Kidney tubule cell (primary cell): ENCODE measurements around the gene CYSTM1.

Experiments
- DNase-seq: peaks from one replicate; pipeline ENCODE4 v3.0.0-alpha.2; 2018; ENCODE audit warnings: low spot score

Gene CYSTM1

DNA sequence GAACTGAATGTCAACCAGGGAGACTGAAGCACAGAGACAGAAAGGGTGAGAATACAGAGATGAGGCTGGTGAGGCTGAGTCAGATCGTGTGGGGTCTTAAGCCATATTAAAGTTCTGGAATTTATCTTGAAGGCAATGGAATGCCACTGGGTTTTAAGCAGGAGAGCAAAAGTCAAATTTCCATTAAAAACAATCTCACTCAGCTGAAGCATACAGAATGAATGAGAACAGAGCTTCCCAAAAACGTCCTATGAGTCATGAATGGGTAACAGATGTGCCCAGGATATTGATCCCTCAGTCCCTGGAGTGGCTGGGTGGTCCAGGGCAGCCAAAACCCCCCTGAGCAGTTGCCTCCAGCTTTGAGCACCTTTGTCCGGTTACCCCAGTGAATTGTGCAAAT, 83.0 kb downstream of the CYSTM1 start:
- no peak for DNase-seq

DNA sequence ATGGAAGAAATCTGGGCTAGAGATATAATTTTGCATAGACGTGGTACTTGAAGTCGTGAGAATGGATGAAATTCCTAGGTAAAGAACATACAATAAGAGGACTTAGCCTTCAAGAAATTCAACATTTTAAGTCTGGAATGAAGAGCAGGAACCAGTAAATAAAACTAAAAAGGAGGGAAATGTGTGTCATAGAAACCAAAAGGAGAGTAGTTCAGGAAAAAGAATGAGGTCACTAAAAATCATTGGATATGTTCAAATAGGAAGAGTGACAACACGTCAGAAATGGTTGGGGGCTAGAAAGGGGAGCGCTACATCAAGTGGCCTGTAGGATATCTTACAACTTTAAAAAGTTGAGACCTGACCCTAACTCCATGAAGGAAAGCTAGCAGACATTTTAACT, 83.9 kb downstream of the CYSTM1 start:
- DNase-seq: no peak

DNA sequence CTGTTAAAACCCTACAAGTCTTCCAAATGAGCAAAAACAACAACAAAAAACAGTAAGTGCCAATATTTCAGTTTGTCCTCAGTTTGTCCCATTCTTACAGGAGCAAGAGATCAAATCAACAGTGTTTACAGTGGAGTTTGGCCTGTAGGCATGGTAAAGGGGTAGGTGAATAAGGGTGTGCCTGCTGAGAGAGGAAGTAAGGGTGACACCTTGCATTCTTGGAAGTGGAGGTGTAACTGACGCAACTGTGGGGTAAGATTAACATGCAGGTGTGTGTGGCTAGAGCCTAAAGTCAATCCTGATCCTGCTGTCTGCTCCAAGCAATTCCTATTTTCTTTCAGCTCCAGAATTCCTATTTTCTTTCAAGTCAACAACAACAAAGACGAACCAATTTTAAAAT, 84.5 kb downstream of the CYSTM1 start:
- peak; percentile 85 for DNase-seq

DNA sequence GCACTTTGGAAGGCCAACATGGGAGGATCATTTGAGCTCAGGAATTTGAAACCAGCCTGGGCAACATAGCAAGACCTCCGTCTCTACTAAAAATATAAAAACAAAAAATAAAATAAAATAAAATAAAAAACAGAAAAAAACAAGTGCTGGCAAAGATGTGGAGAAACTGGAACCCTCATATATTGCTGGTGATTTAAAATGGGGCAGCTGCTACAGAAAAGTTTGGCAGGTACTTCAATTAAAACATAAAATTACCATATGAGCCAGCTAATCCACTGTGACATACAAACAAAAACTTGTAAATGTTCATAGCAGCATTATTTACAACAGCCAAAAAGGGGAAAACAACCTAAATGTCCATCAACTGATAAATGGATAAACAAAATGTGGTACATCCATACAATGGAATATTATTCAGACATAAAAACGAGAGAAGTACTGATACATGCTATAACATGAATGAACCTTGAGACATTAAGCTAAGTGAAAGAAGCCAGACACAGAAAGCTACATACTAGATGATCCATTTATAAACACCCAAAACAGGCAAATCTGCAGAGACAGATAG, 85.2 kb downstream of the CYSTM1 start:
- no peak for DNase-seq

DNA sequence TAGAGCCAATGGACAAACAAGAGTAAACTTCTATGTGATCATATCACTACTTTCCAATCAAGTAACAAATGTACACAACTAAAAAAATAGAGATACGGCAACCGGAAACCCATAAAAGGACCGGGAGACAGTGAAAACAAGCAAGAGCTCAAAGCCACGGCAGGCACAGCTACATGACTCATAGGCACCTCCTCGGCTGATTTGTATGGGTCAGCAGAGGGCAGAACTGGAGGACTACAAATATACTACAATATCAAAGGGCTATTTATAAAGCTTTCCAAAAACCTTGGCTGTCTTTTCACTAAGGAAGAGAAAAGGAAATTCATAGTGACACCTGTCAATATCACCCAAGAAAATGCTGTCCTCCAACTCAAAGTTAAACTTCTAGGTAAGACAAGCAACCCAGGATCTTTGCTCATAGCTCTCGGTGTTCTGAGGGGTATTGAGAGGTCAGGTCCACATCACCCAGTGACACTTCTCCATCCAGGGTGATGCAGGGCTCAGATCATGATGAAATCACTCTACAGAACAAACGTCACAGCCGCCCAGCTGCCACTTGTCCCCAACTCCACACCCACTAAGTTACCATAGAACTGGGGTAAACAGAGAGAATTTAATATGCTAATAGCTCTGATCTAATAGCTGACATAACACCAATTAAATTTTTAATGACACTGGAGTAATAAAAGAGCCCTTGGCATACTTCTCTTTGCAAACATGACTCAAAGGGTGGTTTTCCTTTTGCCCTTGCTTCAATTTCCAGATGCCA, 86.6 kb downstream of the CYSTM1 start:
- peak; percentile 91 for DNase-seq

DNA sequence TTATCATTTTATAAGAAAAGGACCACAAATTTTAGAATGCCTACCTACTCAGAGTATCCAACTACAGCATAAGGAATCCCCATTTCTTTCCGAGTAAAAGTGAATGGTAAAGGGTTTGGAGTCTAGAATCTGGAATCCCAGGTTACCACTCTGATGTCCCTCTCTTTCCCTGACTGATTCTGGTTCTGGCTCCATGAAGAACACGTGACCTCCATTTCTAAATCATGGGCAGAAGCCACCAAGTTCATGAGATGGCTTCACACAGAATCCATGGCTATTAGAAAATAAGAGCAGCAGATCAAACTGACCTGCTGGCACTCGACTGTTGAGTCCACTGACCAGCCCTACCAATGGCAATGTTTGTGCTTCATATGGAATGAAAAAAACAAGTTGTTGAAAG, 87.2 kb downstream of the CYSTM1 start:
- DNase-seq: no peak

DNA sequence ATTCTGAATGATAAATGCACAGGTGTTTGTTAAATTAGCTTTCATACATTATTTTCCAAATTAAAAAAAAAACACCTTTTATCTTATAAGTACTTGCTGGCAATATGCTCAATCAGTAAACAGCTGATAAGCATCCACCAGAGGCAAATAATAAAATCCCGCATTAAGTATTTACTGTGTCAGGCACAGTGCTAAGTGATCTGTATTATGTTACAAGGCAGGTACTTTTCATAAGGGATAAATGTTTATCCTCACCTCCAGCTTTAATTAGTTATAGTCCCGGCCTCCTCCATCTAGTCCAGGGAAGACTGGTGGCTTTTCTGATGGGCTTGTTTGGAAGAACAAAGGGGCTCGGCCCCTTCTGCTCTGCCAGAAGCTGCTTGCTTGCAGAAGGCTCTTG, 87.9 kb downstream of the CYSTM1 start:
- no peak for DNase-seq

DNA sequence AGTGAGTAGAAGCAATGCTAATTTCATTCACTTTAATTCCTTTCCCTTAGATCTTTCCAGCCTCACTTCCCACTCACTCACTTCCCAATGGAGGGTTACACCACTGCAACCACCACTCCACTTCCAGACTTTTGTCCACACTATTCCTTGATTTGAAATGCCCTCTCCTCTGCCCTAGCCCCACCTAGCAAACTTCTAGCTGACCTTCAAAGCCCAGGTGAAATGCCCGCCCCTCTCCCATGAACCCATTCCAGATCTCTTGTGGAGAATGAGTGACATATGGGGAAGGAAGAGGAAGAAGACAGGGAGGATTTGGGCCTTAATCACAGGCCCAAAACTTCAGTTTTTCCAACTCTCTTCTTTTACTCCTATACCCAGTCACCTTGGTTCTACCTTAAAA, 90.9 kb downstream of the CYSTM1 start:
- no peak for DNase-seq

DNA sequence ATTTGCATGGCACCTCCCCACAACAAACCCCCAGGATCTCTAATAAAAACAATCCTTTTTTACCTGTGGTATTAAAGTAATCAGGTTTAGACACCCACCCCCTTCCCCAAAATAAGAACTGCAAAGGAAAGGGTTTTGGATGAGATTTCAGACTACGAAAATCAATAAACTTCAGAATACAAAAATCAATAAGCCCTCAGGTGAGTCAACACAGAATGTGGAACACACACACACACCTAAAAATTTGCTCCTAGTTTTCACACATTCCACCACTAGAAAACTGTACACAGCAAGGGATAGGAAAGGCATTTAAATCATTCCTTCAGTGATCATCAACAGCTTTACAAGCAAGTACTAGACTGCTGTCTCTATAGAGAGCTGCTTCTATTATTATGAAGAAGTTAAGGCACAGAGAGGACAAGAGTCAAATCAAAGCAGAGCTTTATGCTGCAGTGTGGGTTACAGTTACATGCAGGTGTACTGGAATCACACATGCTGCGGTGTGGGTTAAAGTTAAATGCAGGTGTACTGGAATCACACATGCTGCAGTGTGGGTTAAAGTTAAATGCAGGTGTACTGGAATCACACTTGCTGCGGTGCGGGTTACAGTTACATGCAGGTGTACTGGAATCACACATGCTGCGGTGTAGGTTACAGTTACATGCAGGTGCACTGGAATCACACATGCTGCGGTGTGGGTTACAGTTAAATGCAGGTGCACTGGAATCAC, 91.6 kb downstream of the CYSTM1 start:
- DNase-seq: no peak

DNA sequence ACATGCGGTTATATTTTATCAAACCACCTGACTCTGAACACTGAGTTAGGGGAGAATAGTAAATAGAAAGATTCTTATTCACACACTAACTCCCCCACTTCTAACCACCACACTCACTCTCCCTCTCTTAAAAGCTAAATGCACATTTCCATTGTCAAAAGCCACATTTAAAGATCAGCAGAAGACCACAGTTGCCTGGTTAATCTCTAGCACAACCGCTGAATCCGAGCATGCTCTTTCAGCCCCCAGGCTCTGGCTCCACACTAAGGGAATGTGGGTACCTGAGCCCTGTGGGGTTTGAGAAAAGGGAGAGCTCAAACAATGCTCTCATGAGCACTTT, 92.2 kb downstream of the CYSTM1 start:
- no peak for DNase-seq

DNA sequence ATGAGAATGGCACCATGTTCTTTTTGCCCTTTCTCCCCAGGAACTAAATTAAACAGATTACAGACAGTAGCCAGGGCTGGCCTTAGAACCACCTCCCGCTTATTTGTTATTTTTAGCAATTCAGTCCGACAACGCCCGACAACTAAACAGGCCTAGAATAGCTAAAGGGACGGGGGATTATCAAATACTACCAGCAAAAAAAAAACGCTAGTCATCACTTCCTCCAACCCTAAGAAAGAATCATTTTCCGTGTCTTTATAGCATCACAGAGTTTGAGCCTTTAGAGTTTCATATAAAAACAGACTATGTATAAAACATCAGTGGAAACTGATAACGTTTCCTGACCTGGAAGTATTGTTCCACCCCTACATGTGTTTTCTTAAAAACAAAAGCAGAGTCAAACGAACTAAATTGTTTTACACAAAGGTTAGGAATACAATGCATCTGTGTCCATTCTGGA, 92.6 kb downstream of the CYSTM1 start:
- no peak for DNase-seq

DNA sequence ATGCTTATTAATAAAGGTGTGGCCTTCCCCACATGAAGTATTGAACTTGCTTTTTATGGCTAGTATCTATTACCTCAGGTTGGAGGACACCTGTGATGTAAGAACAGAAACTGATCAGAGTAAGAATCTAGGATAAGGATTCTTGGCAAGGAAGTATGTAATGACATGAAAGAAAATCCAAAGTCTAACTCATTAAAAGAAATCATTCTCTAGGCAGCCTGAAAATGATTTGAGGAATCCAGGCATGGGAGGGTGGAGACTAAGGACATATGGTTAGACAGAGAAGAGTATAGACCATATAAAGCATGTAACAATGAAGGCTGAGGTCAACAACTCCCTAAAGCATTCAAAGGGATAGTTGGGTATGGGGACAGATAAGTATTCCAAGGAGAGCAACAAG, 95.0 kb downstream of the CYSTM1 start:
- no peak for DNase-seq

DNA sequence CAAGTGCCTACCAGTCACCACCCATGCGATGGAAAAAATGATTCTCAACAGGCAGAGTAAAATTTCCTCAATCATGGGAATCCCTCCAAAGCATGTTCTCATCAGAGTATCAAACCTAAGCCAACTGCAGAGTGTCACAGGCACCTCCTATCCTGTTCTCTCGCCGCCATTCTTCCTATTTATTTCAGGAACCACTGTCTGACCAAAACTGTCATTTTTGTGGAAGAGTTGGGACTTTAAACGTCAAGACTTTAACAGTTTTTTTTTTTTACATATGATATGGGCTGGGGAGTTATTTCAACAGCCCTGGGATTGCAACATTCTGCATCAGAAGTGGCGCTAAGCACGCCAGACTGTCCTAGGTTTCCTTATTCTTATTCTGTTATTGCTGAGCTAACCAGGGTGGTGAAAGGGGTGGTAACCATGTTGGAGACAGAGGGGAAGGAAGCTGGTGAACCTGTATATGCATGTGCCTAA, 98.5 kb downstream of the CYSTM1 start:
- DNase-seq: no peak

DNA sequence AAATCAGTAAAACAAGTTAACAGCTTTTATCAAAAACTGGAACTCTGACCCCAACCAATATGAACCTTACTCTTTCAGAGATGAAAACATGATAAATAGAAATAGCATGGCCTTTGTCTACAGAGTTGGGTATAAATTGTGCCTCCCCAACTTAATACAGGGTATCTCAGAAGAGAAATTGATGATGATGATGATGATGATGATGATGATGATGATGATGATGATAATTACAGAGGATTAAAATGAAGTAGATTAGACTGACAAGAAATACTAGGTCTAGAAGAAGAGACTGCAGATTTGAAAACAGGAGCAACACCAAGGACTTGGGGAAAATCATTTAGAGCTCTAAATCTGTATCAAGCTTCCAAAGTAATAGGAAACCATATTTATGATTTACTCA, 100.8 kb downstream of the CYSTM1 start:
- no peak for DNase-seq

DNA sequence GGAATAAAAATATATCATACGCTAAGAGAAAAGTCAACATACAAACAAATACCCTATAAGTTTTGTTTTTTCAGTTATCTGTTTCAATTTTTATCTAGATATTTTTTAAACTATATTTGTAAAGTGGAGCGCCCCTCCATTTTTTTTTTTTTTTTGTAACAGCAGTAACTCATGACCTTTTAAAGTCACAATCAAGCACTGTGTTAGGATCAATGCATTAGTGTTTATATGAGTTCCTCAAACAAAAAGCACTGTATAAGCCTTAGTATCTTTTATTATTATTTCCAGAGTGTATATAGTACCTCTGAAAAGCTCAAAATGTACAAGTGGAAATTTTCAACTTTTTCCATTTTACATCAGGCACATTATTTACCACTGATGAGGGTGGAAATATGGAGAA, 107.3 kb downstream of the CYSTM1 start:
- no peak for DNase-seq

DNA sequence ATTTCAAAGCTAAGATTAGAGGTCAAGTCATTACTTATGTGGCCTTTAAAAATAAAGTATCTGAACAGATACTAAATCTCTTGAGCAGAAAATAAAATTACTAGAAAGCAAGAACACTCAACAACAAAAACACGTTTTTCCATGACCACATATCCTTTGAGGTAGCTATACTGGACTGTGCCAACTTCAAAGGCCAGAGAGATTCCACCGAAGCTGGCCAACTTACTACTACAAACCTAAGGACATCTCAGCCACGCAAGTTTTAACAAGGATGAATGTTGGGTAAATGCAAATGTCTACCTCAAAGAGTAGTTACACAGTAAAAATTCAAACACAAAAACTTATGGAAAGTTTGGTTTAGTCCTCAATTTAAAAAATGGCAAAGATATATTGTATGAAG, 109.0 kb downstream of the CYSTM1 start:
- DNase-seq: no peak

DNA sequence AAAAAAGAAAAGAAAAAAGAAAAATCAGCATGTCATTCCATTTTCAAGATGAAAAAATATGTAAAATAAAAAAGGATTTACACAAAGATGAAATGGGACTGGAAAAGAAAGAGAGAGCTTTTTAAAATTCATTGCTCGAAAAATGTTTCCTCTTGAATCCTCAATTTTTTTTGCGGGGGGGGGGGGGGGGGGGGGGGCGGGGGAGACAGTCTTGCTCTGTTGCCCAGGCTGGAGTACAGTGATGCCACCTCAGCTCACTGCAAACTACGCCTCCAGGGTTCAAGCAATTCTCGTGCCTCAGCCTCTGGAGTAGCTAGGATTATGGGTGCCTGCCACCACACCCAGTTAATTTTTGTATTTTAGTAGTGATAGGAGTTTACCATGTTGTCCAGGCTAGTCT, 111.4 kb downstream of the CYSTM1 start:
- DNase-seq: no peak

DNA sequence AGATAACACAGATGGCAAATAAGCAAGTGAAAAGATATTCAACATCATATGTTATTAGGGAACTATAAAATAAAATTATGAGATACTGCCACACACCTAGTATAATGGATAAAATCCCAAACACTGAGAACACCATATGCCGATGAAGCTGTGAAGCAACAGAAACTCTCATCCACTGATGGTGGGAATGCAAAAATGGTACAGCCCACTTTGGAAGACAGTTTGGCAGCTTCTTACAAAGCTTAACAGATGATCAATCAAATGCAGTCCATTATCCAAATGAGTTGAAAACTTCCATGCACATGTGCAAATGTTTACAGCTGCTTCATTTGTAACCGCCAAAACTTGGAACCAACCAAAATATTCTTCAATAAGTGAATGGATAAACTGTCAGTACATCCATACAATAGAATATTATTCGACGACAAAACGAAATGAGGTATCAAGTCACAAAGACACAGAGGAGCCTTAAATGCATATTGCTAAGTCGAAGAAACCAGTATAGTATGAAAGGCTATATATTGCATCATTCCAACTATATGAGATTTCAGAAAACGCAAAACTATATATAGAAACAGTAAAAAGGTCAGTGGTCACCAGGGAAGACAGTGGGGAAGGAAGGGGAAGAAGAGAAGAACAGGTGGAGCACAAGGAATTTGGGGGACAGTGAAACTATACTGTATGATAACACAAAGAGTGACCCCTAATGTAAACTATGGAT, 113.0 kb downstream of the CYSTM1 start:
- no peak for DNase-seq

DNA sequence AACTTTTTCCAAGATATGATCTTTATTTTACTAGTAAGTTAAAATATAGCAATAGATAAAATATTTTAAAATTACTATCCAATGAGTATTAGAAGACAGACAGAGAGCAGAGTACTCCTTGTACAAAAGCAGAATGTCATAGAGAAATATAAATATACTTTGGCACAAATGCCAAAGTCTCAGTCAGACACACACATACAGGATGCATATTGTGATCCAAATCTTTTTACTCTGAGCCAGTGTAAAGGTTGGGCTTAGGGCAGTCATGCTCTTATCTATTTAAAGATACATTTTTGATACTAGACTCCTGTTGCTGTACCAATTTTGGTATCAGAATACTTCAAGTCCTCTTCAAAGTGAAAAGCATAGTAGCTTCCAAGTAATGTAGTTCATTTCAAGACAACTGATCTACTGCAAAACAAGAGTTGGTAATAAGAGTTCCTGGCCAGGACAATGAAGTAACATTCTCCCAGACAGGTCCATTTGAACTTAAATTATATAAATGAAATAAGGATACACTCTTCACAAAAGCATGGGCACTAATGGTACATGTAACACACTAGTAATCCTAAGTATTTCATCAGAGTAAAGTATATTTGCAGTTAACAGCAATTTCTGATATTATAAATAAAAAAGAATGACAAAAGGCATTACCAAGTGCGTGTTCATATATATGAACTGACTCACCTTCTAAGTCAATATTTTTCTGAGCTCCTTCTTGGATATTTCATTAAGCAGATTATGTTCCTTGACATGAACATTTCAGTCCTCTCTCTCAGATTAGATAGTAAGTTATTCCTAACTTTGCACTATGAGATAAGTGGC, 117.4 kb downstream of the CYSTM1 start:
- DNase-seq: no peak
